OCI-LY3 (cell line): ENCODE measurements around the gene ZNF511.

Source experiments
- H2AFZ ChIP-seq: fragments of 200-600, 300-600 bp; shearing (Covaris generic); 2 replicates; pipeline ENCODE4 v1.6.0; 2014; ENCODE audit warnings: antibody characterized with exemption, low read depth, low read length
- H3K27ac ChIP-seq: fragments of 200-600, 300-600 bp; sonication (generic); 2 replicates; pipeline ENCODE4 v1.5.1; 2014; ENCODE audit warnings: mild to moderate bottlenecking, low read length, moderate library complexity, mixed read lengths
- H3K27me3 ChIP-seq: fragments of 200-600, 300-600 bp; sonication (generic); 2 replicates; pipeline ENCODE4 v1.6.1; 2014; ENCODE audit warnings: low read depth, low read length, mixed read lengths
- H3K36me3 ChIP-seq: fragments of 200-600, 300-600 bp; sonication (generic); replicated peaks from 2 replicates; pipeline ENCODE3; 2014; ENCODE audit warnings: low read depth, low read length, mixed read lengths
- H3K4me1 ChIP-seq: fragments of 300-600, 200-600 bp; sonication (generic); 2 replicates; pipeline ENCODE4 v1.6.1; 2014; ENCODE audit warnings: low read length, mixed read lengths
- H3K4me2 ChIP-seq: fragments of 200-600, 300-600 bp; sonication (generic); 2 replicates; pipeline ENCODE4 v1.6.1; 2014; ENCODE audit warnings: low read length, mixed read lengths
- H3K4me3 ChIP-seq: fragments of 300-600, 200-600 bp; sonication (generic); 2 replicates; pipeline ENCODE4 v1.5.1; 2014; ENCODE audit warnings: antibody characterized with exemption, mild to moderate bottlenecking, low read length, moderate library complexity
- H3K79me2 ChIP-seq: fragments of 300-600, 200-600 bp; shearing (Covaris generic); 2 replicates; pipeline ENCODE4 v1.6.1; 2014; ENCODE audit warnings: mild to moderate bottlenecking, low read length, mixed read lengths
- H3K9ac ChIP-seq: fragments of 300-600, 200-600 bp; shearing (Covaris generic); 2 replicates; pipeline ENCODE4 v1.6.0; 2014; ENCODE audit warnings: mild to moderate bottlenecking, low read length, moderate library complexity
- H3K9me3 ChIP-seq: fragments of 200-600, 300-600 bp; shearing (Covaris generic); 2 replicates; pipeline ENCODE4 v1.6.1; 2014; ENCODE audit warnings: low read length, mixed read lengths; ENCODE audit not compliant: insufficient read depth
- H4K20me1 ChIP-seq: fragments of 200-600, 300-600 bp; sonication (generic); 2 replicates; pipeline ENCODE4 v1.6.1; 2016; ENCODE audit warnings: low read length, mixed read lengths; ENCODE audit not compliant: insufficient read depth
- EZH2phosphoT487 ChIP-seq: fragments of 200-600 bp; shearing (Covaris generic); IDR thresholded peaks from 2 replicates; pipeline ENCODE4 v1.6.1; 2018; ENCODE audit warnings: antibody characterized with exemption, mixed run types, low read depth
- TF ChIP-seq, protein P1 (sequence below): fragments of 200-600, 300-600 bp; sonication (generic); IDR thresholded peaks from 2 replicates; pipeline ENCODE4 v1.5.1; 2014; ENCODE audit warnings: antibody characterized with exemption, low read length, low read depth

ZNF511 gene

DNA sequence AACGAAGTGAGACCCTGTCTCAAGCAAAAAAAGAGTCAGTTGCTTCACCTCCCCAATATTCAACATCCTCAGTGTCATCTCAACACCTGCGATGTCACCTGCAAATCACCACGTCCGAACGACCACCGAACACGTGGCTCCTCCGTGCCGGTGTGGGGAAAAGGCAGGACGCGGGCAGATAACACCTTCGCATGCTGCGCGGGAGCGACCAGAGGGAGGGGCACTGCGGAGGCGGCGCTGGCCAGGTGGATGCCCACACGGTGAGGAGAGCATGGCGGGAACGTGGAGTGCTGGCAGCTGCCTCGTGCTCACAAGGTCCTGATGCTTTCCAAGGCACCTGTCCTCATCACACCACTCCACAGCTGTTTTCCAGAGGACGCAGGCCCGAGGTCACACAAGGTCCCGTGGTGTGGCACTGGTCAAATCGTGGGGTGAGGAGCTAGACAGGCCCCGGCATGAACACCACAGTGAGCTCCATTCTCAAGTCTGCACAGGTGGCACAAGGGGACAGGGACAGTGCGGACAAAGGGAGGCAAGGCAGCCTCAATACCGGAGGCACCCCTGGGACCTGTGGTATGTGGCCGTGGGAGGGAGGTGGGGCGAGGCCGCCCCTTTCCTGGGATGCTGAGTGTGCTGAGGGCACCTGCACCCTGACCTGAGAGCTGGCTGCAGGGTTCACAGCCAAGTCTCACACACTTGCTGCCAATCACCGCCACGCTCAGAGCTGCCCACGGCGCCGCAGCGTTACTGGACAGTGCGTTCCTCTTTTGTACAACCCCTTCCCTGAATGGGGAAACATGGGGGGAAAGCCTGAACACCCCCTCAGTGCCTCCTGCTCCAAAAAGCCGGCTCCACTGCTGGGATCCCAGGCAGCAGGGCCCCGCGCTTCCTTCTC is 13.0 kb upstream of the ZNF511 start:
- Histone ChIP-seq H4K20me1 (no peaks in the 10 kb centered on the region), H3K4me3 (no peak overlapping the region), H3K27ac (no peak overlapping the region), H2AFZ (no peak overlapping the region), H3K36me3 (peaks cover 9% of the 10 kb centered on the region), H3K27me3 (no peaks in the 10 kb centered on the region), H3K9ac (no peak overlapping the region), H3K4me1 (no peaks in the 10 kb centered on the region), H3K4me2 (no peak overlapping the region), H3K9me3 (no peaks in the 10 kb centered on the region), H3K79me2 (no peaks in the 10 kb centered on the region)
- TF ChIP-seq, protein P1, sequence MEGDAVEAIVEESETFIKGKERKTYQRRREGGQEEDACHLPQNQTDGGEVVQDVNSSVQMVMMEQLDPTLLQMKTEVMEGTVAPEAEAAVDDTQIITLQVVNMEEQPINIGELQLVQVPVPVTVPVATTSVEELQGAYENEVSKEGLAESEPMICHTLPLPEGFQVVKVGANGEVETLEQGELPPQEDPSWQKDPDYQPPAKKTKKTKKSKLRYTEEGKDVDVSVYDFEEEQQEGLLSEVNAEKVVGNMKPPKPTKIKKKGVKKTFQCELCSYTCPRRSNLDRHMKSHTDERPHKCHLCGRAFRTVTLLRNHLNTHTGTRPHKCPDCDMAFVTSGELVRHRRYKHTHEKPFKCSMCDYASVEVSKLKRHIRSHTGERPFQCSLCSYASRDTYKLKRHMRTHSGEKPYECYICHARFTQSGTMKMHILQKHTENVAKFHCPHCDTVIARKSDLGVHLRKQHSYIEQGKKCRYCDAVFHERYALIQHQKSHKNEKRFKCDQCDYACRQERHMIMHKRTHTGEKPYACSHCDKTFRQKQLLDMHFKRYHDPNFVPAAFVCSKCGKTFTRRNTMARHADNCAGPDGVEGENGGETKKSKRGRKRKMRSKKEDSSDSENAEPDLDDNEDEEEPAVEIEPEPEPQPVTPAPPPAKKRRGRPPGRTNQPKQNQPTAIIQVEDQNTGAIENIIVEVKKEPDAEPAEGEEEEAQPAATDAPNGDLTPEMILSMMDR: no peak
- TF ChIP-seq EZH2phosphoT487: no peak

DNA sequence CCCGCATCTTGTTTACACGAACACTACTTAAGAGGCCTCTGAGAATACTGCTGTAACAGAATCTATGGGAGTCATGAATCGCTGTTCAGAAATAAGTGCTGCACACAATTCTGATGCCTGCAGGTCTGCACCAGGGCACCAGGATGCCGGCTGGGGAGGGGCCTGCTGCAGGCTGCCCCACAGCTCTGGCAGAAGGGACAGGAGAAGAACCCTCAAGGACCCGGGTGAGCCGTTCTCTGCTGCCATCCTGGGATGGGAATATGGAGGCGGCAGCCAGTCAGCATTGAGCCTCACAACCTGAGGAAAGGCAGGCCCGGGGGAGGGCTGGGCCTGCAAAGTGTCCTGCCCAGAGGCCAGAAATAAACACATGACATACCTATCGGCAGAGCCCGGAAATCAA is 11.2 kb upstream of the ZNF511 start:
- no peak overlapping the region for H3K9ac ChIP-seq
- H3K4me1 ChIP-seq: no peaks in the 10 kb centered on the region
- H4K20me1 ChIP-seq: no peaks in the 10 kb centered on the region
- no peaks in the 10 kb centered on the region for H3K27me3 ChIP-seq
- no peaks in the 10 kb centered on the region for H3K79me2 ChIP-seq
- no peak overlapping the region for H2AFZ ChIP-seq
- no peaks in the 10 kb centered on the region for H3K9me3 ChIP-seq
- TF ChIP-seq, protein P1: no peak
- TF ChIP-seq EZH2phosphoT487: no peak
- H3K4me3 ChIP-seq: no peak overlapping the region
- H3K36me3 ChIP-seq: peaks cover 9% of the 10 kb centered on the region
- no peak overlapping the region for H3K27ac ChIP-seq
- H3K4me2 ChIP-seq: no peak overlapping the region

DNA sequence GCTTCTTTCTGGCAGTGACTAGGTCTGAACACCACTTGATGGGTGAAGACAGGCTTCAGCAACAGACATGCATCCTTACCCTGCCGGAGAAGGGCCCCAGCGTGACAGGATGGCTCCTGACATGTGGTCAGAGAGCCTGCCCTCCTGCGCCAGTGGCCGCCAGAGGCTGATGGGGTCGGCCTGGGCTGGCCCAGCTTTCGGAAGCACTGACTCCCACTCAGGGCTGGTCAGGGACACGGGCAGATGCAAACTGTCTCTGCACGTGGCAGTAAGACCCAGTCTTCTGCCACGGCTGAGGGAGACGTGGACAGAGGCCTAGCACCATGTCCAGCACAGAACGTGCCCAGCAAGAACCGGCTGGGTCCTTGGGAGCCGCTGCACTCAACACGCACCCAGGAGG is 10.2 kb upstream of the ZNF511 start:
- Histone ChIP-seq H3K27me3 (no peaks in the 10 kb centered on the region), H3K27ac (no peak overlapping the region), H2AFZ (no peak overlapping the region), H3K4me3 (no peak overlapping the region), H3K4me1 (no peaks in the 10 kb centered on the region), H3K36me3 (peaks cover 9% of the 10 kb centered on the region), H3K9me3 (no peaks in the 10 kb centered on the region), H3K9ac (no peak overlapping the region), H3K79me2 (peaks cover 5% of the 10 kb centered on the region), H3K4me2 (no peak overlapping the region), H4K20me1 (no peaks in the 10 kb centered on the region)
- no peak for TF ChIP-seq EZH2phosphoT487
- TF ChIP-seq, protein P1: no peak

DNA sequence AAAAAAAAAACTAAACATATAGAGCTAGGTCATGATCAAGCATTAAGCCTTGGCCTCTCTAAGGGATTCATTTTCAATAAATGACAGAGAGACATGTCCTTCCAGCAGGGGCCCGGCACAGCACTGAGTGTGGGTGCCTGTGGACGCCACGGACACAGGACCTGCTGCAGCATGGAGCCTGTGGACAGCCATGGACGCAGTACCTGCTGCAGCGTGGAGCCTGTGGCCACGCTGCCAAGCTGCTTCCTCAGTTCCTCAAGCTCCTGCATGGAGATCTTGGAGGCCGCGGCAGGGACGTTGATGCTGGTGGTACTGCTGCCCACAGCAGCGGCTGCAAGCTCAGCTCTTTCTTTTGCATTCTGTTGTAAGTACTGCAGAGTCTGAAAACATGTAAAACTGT is 9.5 kb upstream of the ZNF511 start:
- H3K27ac ChIP-seq: no peak overlapping the region
- H3K9ac ChIP-seq: no peak overlapping the region
- H4K20me1 ChIP-seq: no peaks in the 10 kb centered on the region
- peaks cover 13% of the 10 kb centered on the region for H3K79me2 ChIP-seq
- H3K27me3 ChIP-seq: no peaks in the 10 kb centered on the region
- TF ChIP-seq EZH2phosphoT487: no peak
- TF ChIP-seq, protein P1: no peak
- H3K4me3 ChIP-seq: no peak overlapping the region
- no peak overlapping the region for H2AFZ ChIP-seq
- H3K9me3 ChIP-seq: no peaks in the 10 kb centered on the region
- no peaks in the 10 kb centered on the region for H3K4me1 ChIP-seq
- no peak overlapping the region for H3K4me2 ChIP-seq
- peaks cover 9% of the 10 kb centered on the region for H3K36me3 ChIP-seq
